Mononuclear cell (primary cell): Measurements from ENCODE around the gene INPP5K. TPM values are rescaled to one million over a fixed set of nuclear protein-coding genes. Genes with fewer than 3 reads are reported as not detected.
A peak's percentile ranks its signal among the peaks of the same experiment; 100 is the strongest.
"Not testable (repeated sequence)": the region's sequence is repeated elsewhere in the genome, so short reads cannot be mapped to it uniquely, and the experiment has no call there.

Experiments
- H3K27me3 ChIP-seq: 2 replicates; pipeline ENCODE4 v1.6.0; 2011; ENCODE audit warnings: low read length, control low read depth; ENCODE audit not compliant: insufficient read depth
- H3K4me1 ChIP-seq: 2 replicates; pipeline ENCODE4 v1.5.1; 2011; ENCODE audit warnings: mild to moderate bottlenecking, low read length, control low read depth; ENCODE audit not compliant: insufficient read depth
- H3K4me3 ChIP-seq: 2 replicates; pipeline ENCODE4 v1.5.1; 2011; ENCODE audit warnings: mild to moderate bottlenecking, low read length, moderate library complexity
- H3K9me3 ChIP-seq: 2 replicates; pipeline ENCODE4 v1.5.1; 2011; ENCODE audit warnings: low read depth, mild to moderate bottlenecking, control low read depth, low read length
- total RNA-seq: library from RNA; depleted of rRNA; stranded (reverse); fragments of >200 nt; gene quantifications from one replicate; pipeline ENCODE4 v1.2.3, GENCODE V29; 2012

Gene INPP5K
- total RNA-seq, 1 donor = 102 TPM

GRCh38 chr17:1455797-1456599, 60.4 kb downstream of the INPP5K start, which contains the start of gene CRK:
Gene CRK (minus strand): TSS chr17:1456232. CDS start chr17:1456117, 115 bp downstream.
- Histone ChIP-seq H3K9me3 (no peaks in the 10 kb centered on the region), H3K4me1 (peaks cover 49% of the 10 kb centered on the region), H3K27me3 (no peaks in the 10 kb centered on the region), H3K4me3 (peak within 1 kb of the TSS; percentile 93)

GRCh38 chr17:1455291-1455796, 61.1 kb downstream of the INPP5K start:
- Histone ChIP-seq H3K4me3 (peak overlapping the region; percentile 93), H3K4me1 (peaks cover 42% of the 10 kb centered on the region)

GRCh38 chr17:1454541-1454940, 61.9 kb downstream of the INPP5K start:
- Histone ChIP-seq H3K4me1 (peaks cover 40% of the 10 kb centered on the region), H3K27me3 (no peaks in the 10 kb centered on the region), H3K4me3 (peak overlapping the region; percentile 93)

More at GRCh38 chr17:1455291-1455796, 61.1 kb downstream of the INPP5K start:
- Histone ChIP-seq H3K27me3 (no peaks in the 10 kb centered on the region), H3K9me3 (no peaks in the 10 kb centered on the region)

GRCh38 chr17:1453694-1454093, 62.7 kb downstream of the INPP5K start:
- H3K9me3 ChIP-seq, H3K4me3 ChIP-seq, H3K27me3 ChIP-seq: not testable (repeated sequence)
- peaks cover 47% of the 10 kb centered on the region for H3K4me1 ChIP-seq

More at GRCh38 chr17:1454541-1454940, 61.9 kb downstream of the INPP5K start:
- no peaks in the 10 kb centered on the region for H3K9me3 ChIP-seq

GRCh38 chr17:1452836-1453235, 63.6 kb downstream of the INPP5K start:
- no peaks in the 10 kb centered on the region for H3K27me3 ChIP-seq
- no peak overlapping the region for H3K4me3 ChIP-seq
- peaks cover 56% of the 10 kb centered on the region for H3K4me1 ChIP-seq
- H3K9me3 ChIP-seq = no peaks in the 10 kb centered on the region

- H3K4me3 ChIP-seq, H3K9me3 ChIP-seq, H3K27me3 ChIP-seq: not testable (repeated sequence)
- H3K4me1 ChIP-seq = peaks cover 58% of the 10 kb centered on the region
These were observed 66.2 kb downstream of the INPP5K start for GRCh38 chr17:1450261-1450660.

- no peaks in the 10 kb centered on the region for H3K27me3 ChIP-seq
- no peak overlapping the region for H3K4me3 ChIP-seq
- peaks cover 51% of the 10 kb centered on the region for H3K4me1 ChIP-seq
- H3K9me3 ChIP-seq = no peaks in the 10 kb centered on the region
These were observed 66.9 kb downstream of the INPP5K start for GRCh38 chr17:1449412-1449967.

GRCh38 chr17:1447052-1447451, 69.4 kb downstream of the INPP5K start:
- Histone ChIP-seq H3K27me3 (no peaks in the 10 kb centered on the region), H3K4me1 (peaks cover 29% of the 10 kb centered on the region), H3K9me3 (no peaks in the 10 kb centered on the region), H3K4me3 (no peak overlapping the region)

GRCh38 chr17:1446201-1446600, 70.2 kb downstream of the INPP5K start:
- Histone ChIP-seq H3K27me3 (no peaks in the 10 kb centered on the region), H3K9me3 (no peaks in the 10 kb centered on the region), H3K4me3 (no peak overlapping the region), H3K4me1 (peaks cover 29% of the 10 kb centered on the region)

- not testable (repeated sequence) for H3K27me3 ChIP-seq, H3K4me3 ChIP-seq, H3K9me3 ChIP-seq
- H3K4me1 ChIP-seq = peaks cover 29% of the 10 kb centered on the region
These were observed 70.7 kb downstream of the INPP5K start for GRCh38 chr17:1445695-1446094.

Other genes starting within 250 kb of the INPP5K start
- not detected for gene BHLHA9, start 246.2 kb downstream of the INPP5K start, total RNA-seq
- not detected for gene TRARG1, start 236.9 kb downstream of the INPP5K start, total RNA-seq
- gene YWHAE, start 116.4 kb downstream of the INPP5K start, total RNA-seq = 202 TPM
- gene CRK, start 60.4 kb downstream of the INPP5K start, total RNA-seq = 20.0 TPM
- gene MYO1C, start 23.9 kb downstream of the INPP5K start, total RNA-seq = 12.1 TPM
- 16.8 TPM for gene PITPNA, start 46.2 kb upstream of the INPP5K start, total RNA-seq
- gene SLC43A2, start 112.2 kb upstream of the INPP5K start, total RNA-seq = 88.4 TPM
- 4.6 TPM for gene SCARF1, start 129.1 kb upstream of the INPP5K start, total RNA-seq
- gene RILP, start 133.3 kb upstream of the INPP5K start, total RNA-seq = 6.7 TPM
- 186 TPM for gene PRPF8, start 168.3 kb upstream of the INPP5K start, total RNA-seq
- gene TLCD2, start 193.8 kb upstream of the INPP5K start, total RNA-seq = under 0.01 TPM
- 19.9 TPM for gene WDR81, start 208.1 kb upstream of the INPP5K start, total RNA-seq
- gene SERPINF2, start 226.3 kb upstream of the INPP5K start, total RNA-seq = 0.52 TPM
- gene SERPINF1, start 245.4 kb upstream of the INPP5K start, total RNA-seq = 15.1 TPM